Kidney (tissue), 14 donors: ENCODE data around the gene DCX. TPM values are rescaled to one million over a fixed set of nuclear protein-coding genes. Genes with fewer than 3 reads are reported as not detected.

ENCODE experiments used
- DNase-seq, 5 donors: peaks; one replicate each; pipeline ENCODE4 v3.0.0-alpha.2; 2013 to 2020
- FAIRE-seq: peaks from 2 replicates; lab custom pipeline; 2012; peaks lifted over from hg19 to GRCh38; lab: Jason Lieb, UNC
- H3K27ac ChIP-seq, 2 donors: one replicate each; pipeline ENCODE4 v1.7.0; 2013; ENCODE audit warnings: low read depth in 2 of 2, low read length in 2 of 2, inconsistent platforms in 1 of 2
- H3K27me3 ChIP-seq: one replicate; pipeline ENCODE4 v1.7.1; 2013; ENCODE audit warnings: low read length, inconsistent platforms; ENCODE audit not compliant: control insufficient read depth, insufficient read depth
- H3K36me3 ChIP-seq, 3 donors: one replicate each; pipeline versions ENCODE4 v1.7.0 to v1.7.1; 2013; ENCODE audit warnings: low read length in 3 of 3, control low read depth in 1 of 3, inconsistent platforms in 1 of 3; ENCODE audit not compliant: insufficient read depth in 3 of 3, control insufficient read depth in 2 of 3
- H3K4me1 ChIP-seq, 3 donors: one replicate each; pipeline versions ENCODE4 v1.7.0 to v1.7.1; 2013; ENCODE audit warnings: low read length in 3 of 3, inconsistent platforms in 1 of 3, low read depth in 1 of 3; ENCODE audit not compliant: control insufficient read depth in 2 of 3, insufficient read depth in 2 of 3
- H3K4me3 ChIP-seq, 3 donors: one replicate each; pipeline versions ENCODE4 v1.7.0 to v1.8.1; 2013; ENCODE audit warnings: low read length in 3 of 3, control low read depth in 1 of 3, inconsistent platforms in 1 of 3
- H3K9ac ChIP-seq, 3 donors: one replicate each; pipeline versions ENCODE4 v1.7.0 to v1.7.1; 2013; ENCODE audit warnings: low read length in 3 of 3, control low read depth in 1 of 3, inconsistent platforms in 1 of 3
- H3K9me3 ChIP-seq, 3 donors: one replicate each; pipeline versions ENCODE4 v1.7.0 to v1.7.1; 2013; ENCODE audit warnings: low read length in 3 of 3, control low read depth in 1 of 3, inconsistent platforms in 1 of 3; ENCODE audit not compliant: control insufficient read depth in 2 of 3, insufficient read depth in 1 of 3
- intact Hi-C: fragments of 100-400 bp; cut with DNase I; formaldehyde crosslinking; loops from one replicate; pipeline ENCODE4 v1.11.1; 2022
- polyA plus RNA-seq: library from polyadenylated mRNA; stranded (reverse); fragments of 350-450 nt; fragmentation: Illumina TruSeq; extraction: RNeasy Lipid Tissue Mini Kit (QIAGEN cat#74804); gene quantifications from one replicate; pipeline ENCODE4 v1.2.3, GENCODE V29; 2014; ENCODE audit warnings: low read depth, low replicate concordance; ENCODE audit not compliant: insufficient read depth
- total RNA-seq: library from RNA; stranded (reverse); fragmentation: NEBNext Ultra II Directional; extraction: Animal tissue kit (Norgen Biotek cat#: 25700); gene quantifications from one replicate; pipeline ENCODE4 v1.2.1, GENCODE V29; 2021
- TF ChIP-seq, protein P1 (sequence below): IDR thresholded peaks from 3 replicates; pipeline ENCODE4 v1.5.1; 2012; ENCODE audit warnings: mild to moderate bottlenecking, moderate library complexity, borderline replicate concordance; ENCODE audit not compliant: insufficient read depth; ENCODE audit errors: extremely low read depth
- donor health status: control.
- donor health status: control.
- donor health status: control.
- donor health status: control.
- donor health status: control.
- donor health status: DM: yes; HTN: yes; CAD: no.
- donor health status: Normal renal cell carcinoma (clear cell type).

The DCX gene
- total and polyA plus RNA-seq, 2 donors from 2014 or later: 0.09 TPM; not detected in 1

DNA sequence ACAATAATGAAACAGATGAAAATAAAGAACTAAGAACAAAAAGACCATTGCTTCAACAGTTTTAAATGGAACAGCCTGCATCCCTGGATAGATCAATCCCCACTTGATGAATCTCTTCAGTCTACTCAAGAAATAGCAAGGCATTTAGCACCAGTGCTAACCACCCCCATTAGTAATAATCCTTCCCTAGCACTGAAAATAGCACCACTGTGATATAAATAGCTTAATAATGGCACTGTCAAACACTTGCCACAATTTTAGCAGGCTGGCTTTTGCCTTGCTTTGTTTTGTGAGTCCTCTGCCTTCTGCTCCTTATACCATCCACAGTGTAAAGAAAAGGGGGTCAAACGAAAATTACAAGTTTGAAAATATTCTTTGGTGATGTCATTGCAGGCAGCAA, 17.4 kb downstream of the DCX start:
- Histone ChIP-seq H3K9ac (no peak overlapping the region), H3K9me3 (no peaks in the 10 kb centered on the region), H3K36me3 (no peaks in the 10 kb centered on the region), H3K4me3 (no peak overlapping the region), H3K27me3 (no peaks in the 10 kb centered on the region), H3K27ac (no peak overlapping the region), H3K4me1 (no peaks in the 10 kb centered on the region)
- intact Hi-C loops: no loop called here
- TF ChIP-seq, protein P1, sequence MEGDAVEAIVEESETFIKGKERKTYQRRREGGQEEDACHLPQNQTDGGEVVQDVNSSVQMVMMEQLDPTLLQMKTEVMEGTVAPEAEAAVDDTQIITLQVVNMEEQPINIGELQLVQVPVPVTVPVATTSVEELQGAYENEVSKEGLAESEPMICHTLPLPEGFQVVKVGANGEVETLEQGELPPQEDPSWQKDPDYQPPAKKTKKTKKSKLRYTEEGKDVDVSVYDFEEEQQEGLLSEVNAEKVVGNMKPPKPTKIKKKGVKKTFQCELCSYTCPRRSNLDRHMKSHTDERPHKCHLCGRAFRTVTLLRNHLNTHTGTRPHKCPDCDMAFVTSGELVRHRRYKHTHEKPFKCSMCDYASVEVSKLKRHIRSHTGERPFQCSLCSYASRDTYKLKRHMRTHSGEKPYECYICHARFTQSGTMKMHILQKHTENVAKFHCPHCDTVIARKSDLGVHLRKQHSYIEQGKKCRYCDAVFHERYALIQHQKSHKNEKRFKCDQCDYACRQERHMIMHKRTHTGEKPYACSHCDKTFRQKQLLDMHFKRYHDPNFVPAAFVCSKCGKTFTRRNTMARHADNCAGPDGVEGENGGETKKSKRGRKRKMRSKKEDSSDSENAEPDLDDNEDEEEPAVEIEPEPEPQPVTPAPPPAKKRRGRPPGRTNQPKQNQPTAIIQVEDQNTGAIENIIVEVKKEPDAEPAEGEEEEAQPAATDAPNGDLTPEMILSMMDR: no peak
- DNase-seq (no peak), FAIRE-seq (no peak)

DNA sequence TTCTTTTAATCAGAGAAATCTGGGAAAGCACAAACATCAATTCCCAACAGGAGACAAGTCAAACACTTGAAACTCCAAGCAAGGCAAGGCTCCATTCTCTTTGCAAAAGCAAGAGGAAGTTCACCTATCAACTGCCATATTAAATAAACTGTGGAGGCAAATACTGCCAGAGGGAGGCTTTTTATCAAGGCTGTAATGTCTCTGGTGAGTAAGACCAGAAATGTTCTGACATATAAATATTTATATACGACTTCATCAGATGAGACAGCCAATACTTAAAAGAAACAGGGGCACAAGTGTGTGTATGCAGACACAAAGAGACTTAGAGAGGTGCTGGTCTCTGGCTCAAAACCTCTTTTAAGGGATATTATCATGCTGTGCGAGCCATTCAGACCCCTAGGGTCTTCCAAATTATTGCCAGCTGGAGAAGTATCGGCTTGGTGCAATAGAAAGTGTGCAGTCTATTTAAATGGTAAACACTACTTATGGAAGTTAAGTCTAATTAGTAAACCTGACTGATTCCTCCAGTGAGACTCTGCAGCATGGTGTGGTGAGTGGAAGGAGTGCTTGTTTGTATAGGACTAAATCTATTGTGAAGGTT, 24.4 kb downstream of the DCX start:
- DNase-seq: no peak
- Histone ChIP-seq H3K36me3 (no peaks in the 10 kb centered on the region), H3K27ac (no peak overlapping the region), H3K4me3 (no peak overlapping the region), H3K27me3 (no peaks in the 10 kb centered on the region), H3K4me1 (no peaks in the 10 kb centered on the region), H3K9me3 (no peaks in the 10 kb centered on the region), H3K9ac (no peak overlapping the region)
- FAIRE-seq: no peak
- TF ChIP-seq, protein P1: no peak
- intact Hi-C loops: no loop called here

DNA sequence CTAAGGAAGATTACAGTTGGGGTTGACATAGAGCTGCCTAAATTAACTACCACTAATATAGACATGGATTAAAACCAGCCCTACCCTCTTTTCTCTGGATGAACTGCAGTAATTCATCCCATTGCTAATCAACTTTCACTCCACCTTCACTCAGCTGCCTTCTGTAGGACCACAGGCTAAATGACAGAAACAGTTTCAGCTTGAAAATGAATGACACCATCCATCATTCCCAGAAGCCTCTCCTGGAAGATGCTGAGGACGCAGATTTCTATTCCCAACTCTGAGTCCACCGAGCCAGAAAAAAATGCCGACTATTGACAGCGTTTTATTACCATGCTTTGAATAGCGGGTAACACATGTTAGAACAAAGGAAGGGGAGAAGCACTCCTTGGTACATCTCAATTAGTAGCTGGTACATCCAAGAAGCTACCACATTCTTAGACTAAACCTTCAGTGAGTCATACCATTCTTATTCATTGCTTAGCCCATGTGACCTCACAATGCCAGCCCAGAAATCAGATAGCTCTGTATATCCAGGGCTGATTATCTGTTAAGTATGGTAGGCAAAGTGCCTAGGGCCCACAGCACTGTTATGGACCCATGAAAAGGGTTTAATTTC, 25.3 kb downstream of the DCX start:
- intact Hi-C loops: no loop called here
- Histone ChIP-seq H3K27ac (no peak overlapping the region), H3K27me3 (no peaks in the 10 kb centered on the region), H3K4me1 (no peaks in the 10 kb centered on the region), H3K9me3 (no peaks in the 10 kb centered on the region), H3K9ac (no peak overlapping the region), H3K4me3 (no peak overlapping the region), H3K36me3 (no peaks in the 10 kb centered on the region)
- TF ChIP-seq, protein P1: no peak
- DNase-seq (no peak), FAIRE-seq (no peak)
